A549 (cell line): ENCODE data around the gene CITED2.
"Not testable (repeated sequence)": the region's sequence is repeated elsewhere in the genome, so short reads cannot be mapped to it uniquely, and the experiment has no call there.

Source experiments
- EHMT2 ChIP-seq: fragments of 200-600 bp; sonication (generic); IDR thresholded peaks from 2 replicates; pipeline ENCODE4 v1.6.1; 2016; ENCODE audit warnings: antibody characterized with exemption, low read depth, mild to moderate bottlenecking, moderate library complexity
- HDAC2 ChIP-seq: fragments of 200-600 bp; sonication (generic); IDR thresholded peaks from 2 replicates; pipeline ENCODE4 v1.6.1; 2016
- PHF8 ChIP-seq: fragments of 200-600 bp; sonication (generic); IDR thresholded peaks from 2 replicates; pipeline ENCODE4 v1.6.1; 2016; ENCODE audit warnings: low read depth, mild to moderate bottlenecking, antibody characterized with exemption, moderate library complexity, borderline replicate concordance
- RNF2 ChIP-seq: fragments of 200-600 bp; sonication (generic); IDR thresholded peaks from 2 replicates; pipeline ENCODE4 v1.6.1; 2016; ENCODE audit warnings: low read depth, mild to moderate bottlenecking, antibody characterized with exemption, moderate library complexity, borderline replicate concordance
- TF ChIP-seq, protein P1 (sequence below): fragments of >200 bp; sonication (Bioruptor Twin); formaldehyde crosslinking; IDR thresholded peaks from 3 replicates; pipeline ENCODE4 v1.5.1; 2016
- TF ChIP-seq, protein P2 (sequence below): fragments of 200-600 bp; sonication (generic); IDR thresholded peaks from 2 replicates; pipeline ENCODE4 v1.6.1; 2016; ENCODE audit warnings: antibody characterized with exemption, mild to moderate bottlenecking, moderate library complexity
- TF ChIP-seq, protein P3 (sequence below): IDR thresholded peaks from 2 replicates; pipeline ENCODE4 v1.6.1; 2012

DNA sequence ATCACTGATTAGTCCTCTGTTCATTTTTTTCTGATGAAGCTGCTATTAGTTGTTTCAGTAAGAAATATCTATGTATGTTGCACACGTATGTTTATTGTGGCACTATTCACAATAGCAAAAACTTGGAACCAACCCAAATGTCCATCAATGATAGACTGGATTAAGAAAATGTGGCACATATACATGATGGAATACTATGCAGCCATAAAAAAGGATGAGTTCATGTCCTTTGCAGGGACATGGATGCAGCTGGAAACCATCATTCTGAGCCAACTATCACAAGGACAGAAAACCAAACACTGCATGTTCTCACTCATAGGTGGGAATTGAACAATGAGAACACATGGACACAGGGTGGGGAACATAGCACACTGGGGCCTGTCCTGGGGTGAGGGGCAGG, 37.7 kb upstream of the CITED2 start:
- TF ChIP-seq, protein P1, sequence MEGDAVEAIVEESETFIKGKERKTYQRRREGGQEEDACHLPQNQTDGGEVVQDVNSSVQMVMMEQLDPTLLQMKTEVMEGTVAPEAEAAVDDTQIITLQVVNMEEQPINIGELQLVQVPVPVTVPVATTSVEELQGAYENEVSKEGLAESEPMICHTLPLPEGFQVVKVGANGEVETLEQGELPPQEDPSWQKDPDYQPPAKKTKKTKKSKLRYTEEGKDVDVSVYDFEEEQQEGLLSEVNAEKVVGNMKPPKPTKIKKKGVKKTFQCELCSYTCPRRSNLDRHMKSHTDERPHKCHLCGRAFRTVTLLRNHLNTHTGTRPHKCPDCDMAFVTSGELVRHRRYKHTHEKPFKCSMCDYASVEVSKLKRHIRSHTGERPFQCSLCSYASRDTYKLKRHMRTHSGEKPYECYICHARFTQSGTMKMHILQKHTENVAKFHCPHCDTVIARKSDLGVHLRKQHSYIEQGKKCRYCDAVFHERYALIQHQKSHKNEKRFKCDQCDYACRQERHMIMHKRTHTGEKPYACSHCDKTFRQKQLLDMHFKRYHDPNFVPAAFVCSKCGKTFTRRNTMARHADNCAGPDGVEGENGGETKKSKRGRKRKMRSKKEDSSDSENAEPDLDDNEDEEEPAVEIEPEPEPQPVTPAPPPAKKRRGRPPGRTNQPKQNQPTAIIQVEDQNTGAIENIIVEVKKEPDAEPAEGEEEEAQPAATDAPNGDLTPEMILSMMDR: not testable (repeated sequence)
- not testable (repeated sequence) for TF ChIP-seq PHF8, RNF2, EHMT2, HDAC2
- TF ChIP-seq, protein P2, sequence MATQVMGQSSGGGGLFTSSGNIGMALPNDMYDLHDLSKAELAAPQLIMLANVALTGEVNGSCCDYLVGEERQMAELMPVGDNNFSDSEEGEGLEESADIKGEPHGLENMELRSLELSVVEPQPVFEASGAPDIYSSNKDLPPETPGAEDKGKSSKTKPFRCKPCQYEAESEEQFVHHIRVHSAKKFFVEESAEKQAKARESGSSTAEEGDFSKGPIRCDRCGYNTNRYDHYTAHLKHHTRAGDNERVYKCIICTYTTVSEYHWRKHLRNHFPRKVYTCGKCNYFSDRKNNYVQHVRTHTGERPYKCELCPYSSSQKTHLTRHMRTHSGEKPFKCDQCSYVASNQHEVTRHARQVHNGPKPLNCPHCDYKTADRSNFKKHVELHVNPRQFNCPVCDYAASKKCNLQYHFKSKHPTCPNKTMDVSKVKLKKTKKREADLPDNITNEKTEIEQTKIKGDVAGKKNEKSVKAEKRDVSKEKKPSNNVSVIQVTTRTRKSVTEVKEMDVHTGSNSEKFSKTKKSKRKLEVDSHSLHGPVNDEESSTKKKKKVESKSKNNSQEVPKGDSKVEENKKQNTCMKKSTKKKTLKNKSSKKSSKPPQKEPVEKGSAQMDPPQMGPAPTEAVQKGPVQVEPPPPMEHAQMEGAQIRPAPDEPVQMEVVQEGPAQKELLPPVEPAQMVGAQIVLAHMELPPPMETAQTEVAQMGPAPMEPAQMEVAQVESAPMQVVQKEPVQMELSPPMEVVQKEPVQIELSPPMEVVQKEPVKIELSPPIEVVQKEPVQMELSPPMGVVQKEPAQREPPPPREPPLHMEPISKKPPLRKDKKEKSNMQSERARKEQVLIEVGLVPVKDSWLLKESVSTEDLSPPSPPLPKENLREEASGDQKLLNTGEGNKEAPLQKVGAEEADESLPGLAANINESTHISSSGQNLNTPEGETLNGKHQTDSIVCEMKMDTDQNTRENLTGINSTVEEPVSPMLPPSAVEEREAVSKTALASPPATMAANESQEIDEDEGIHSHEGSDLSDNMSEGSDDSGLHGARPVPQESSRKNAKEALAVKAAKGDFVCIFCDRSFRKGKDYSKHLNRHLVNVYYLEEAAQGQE: not testable (repeated sequence)
- TF ChIP-seq, protein P3, sequence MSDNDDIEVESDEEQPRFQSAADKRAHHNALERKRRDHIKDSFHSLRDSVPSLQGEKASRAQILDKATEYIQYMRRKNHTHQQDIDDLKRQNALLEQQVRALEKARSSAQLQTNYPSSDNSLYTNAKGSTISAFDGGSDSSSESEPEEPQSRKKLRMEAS: not testable (repeated sequence)
